H1 (cell line): ENCODE results near the gene GABRG3. TPM values are rescaled to one million over a fixed set of nuclear protein-coding genes. Genes with fewer than 3 reads are reported as not detected.

Source experiments
- CTCF ChIA-PET: fragments of 300-600 bp; sonication (Branson Sonifier 250); formaldehyde crosslinking; loops from one replicate; lab custom pipeline; 2021; ENCODE audit not compliant: partially characterized antibody; lab: Charles Lee
- POLR2A ChIA-PET: fragments of 300-600 bp; sonication (Branson Sonifier 250); formaldehyde crosslinking; loops from one replicate; lab custom pipeline; 2021; ENCODE audit warnings: inconsistent platforms; ENCODE audit not compliant: partially characterized antibody; lab: Charles Lee
- DNase-seq, 2 experiments: peaks; one replicate each; pipeline versions ENCODE4 v3.0.0 to v3.0.0-alpha.2; 2010 to 2022; ENCODE audit warnings: low spot score in 2 of 2, low read depth in 1 of 2, mixed read lengths in 1 of 2
- FAIRE-seq: peaks from 2 replicates; lab custom pipeline; 2011; peaks lifted over from hg19 to GRCh38; lab: Jason Lieb, UNC
- H2AFZ ChIP-seq: 2 replicates; pipeline ENCODE4 v1.8.1; 2012; ENCODE audit warnings: low read length, inconsistent platforms
- H2AK5ac ChIP-seq: 2 replicates; pipeline ENCODE4 v1.6.1; 2013; ENCODE audit warnings: low read depth, low read length
- H2BK120ac ChIP-seq: replicated peaks from 2 replicates; pipeline ENCODE3; 2013; ENCODE audit warnings: low read depth, low read length, inconsistent platforms
- H2BK12ac ChIP-seq: 2 replicates; pipeline ENCODE4 v1.6.1; 2013; ENCODE audit warnings: low read depth, low read length
- H2BK15ac ChIP-seq: 2 replicates; pipeline ENCODE4 v1.6.1; 2013; ENCODE audit warnings: low read length
- H2BK20ac ChIP-seq: 2 replicates; pipeline ENCODE4 v1.6.1; 2013; ENCODE audit warnings: low read length
- H2BK5ac ChIP-seq: 2 replicates; pipeline ENCODE4 v1.6.1; 2013; ENCODE audit warnings: low read depth, low read length
- H3K14ac ChIP-seq: 2 replicates; pipeline ENCODE4 v1.6.1; 2013; ENCODE audit warnings: inconsistent platforms; ENCODE audit not compliant: insufficient read length
- H3K18ac ChIP-seq: 2 replicates; pipeline ENCODE4 v1.6.1; 2013; ENCODE audit warnings: low read length; ENCODE audit errors: extremely low read depth
- H3K23ac ChIP-seq: 2 replicates; pipeline ENCODE4 v1.6.1; 2013; ENCODE audit warnings: inconsistent platforms; ENCODE audit not compliant: insufficient read length
- H3K23me2 ChIP-seq: 2 replicates; pipeline ENCODE4 v1.6.1; 2013; ENCODE audit warnings: low read depth, low read length
- H3K27ac ChIP-seq: 2 replicates; pipeline ENCODE4 v1.6.1; 2011; ENCODE audit warnings: low read depth, low read length, inconsistent platforms
- H3K27me3 ChIP-seq, 4 experiments: replicated peaks in 1 of 4; 1 replicate in 1 of 4; 2 replicates in 3 of 4; pipeline versions ENCODE4 v1.6.1 to v1.8.1; 2011 to 2013; ENCODE audit warnings: low read length in 3 of 4, mild to moderate bottlenecking in 3 of 4, inconsistent platforms in 2 of 4, mixed read lengths in 2 of 4, moderate library complexity in 1 of 4; ENCODE audit not compliant: control insufficient read depth in 3 of 4, insufficient read depth in 3 of 4; ENCODE audit errors: extremely low read depth in 1 of 4
- H3K36me3 ChIP-seq, 4 experiments: 2 replicates each; pipeline versions ENCODE4 v1.6.1 to v1.8.1; 2011 to 2013; ENCODE audit warnings: mild to moderate bottlenecking in 4 of 4, low read length in 3 of 4, moderate library complexity in 2 of 4, control low read depth in 1 of 4, inconsistent platforms in 1 of 4; ENCODE audit not compliant: insufficient read depth in 4 of 4, control insufficient read depth in 2 of 4
- H3K4ac ChIP-seq: replicated peaks from 2 replicates; pipeline ENCODE3; 2013; ENCODE audit warnings: low read length, low read depth, mixed read lengths, inconsistent platforms; ENCODE audit not compliant: insufficient read length
- H3K4me1 ChIP-seq, 4 experiments: replicated peaks in 1 of 4; 1 replicate in 1 of 4; 2 replicates in 3 of 4; pipeline versions ENCODE4 v1.6.1 to v1.8.1; 2011 to 2013; ENCODE audit warnings: low read length in 3 of 4, inconsistent platforms in 2 of 4, mixed read lengths in 1 of 4; ENCODE audit not compliant: insufficient read depth in 4 of 4, control insufficient read depth in 3 of 4
- H3K4me2 ChIP-seq, 2 experiments: 2 replicates each; pipeline versions ENCODE4 v1.6.1 to v1.8.1; 2011 to 2013; ENCODE audit warnings: low read depth in 2 of 2, low read length in 2 of 2, control low read depth in 1 of 2, inconsistent platforms in 1 of 2, mild to moderate bottlenecking in 1 of 2; ENCODE audit not compliant: insufficient read depth in 1 of 2
- H3K4me3 ChIP-seq, 4 experiments: fragments of 200-600, 300-600 bp in 1 of 4; sonication (generic), shearing (Covaris generic), sonication (Bioruptor Twin) in 1 of 4; 2 replicates each; pipeline versions ENCODE4 v1.5.1 to v1.8.1; 2011 to 2016; ENCODE audit warnings: low read length in 4 of 4, low read depth in 3 of 4, control low read depth in 2 of 4, inconsistent platforms in 2 of 4, mild to moderate bottlenecking in 2 of 4, mixed read lengths in 1 of 4, moderate library complexity in 1 of 4; ENCODE audit not compliant: insufficient read depth in 2 of 4; ENCODE audit errors: extremely low read depth in 1 of 4
- H3K56ac ChIP-seq: replicated peaks from 2 replicates; pipeline ENCODE3; 2013; ENCODE audit warnings: low read depth, mild to moderate bottlenecking, mixed read lengths, low read length, inconsistent platforms; ENCODE audit not compliant: insufficient read length
- H3K79me1 ChIP-seq: 2 replicates; pipeline ENCODE4 v1.6.1; 2013; ENCODE audit warnings: low read depth, low read length, control low read depth
- H3K79me2 ChIP-seq, 2 experiments: 2 replicates each; pipeline versions ENCODE4 v1.6.1 to v1.8.1; 2012 to 2013; ENCODE audit warnings: low read length in 2 of 2, mild to moderate bottlenecking in 2 of 2, inconsistent platforms in 1 of 2; ENCODE audit not compliant: insufficient read depth in 2 of 2, control insufficient read depth in 1 of 2
- H3K9ac ChIP-seq, 4 experiments: replicated peaks in 1 of 4; 1 replicate in 1 of 4; 2 replicates in 3 of 4; pipeline versions ENCODE4 v1.6.1 to v1.8.1; 2011 to 2013; ENCODE audit warnings: low read depth in 3 of 4, low read length in 3 of 4, control low read depth in 2 of 4, mild to moderate bottlenecking in 2 of 4, moderate library complexity in 2 of 4, inconsistent platforms in 1 of 4; ENCODE audit errors: extremely low read depth in 1 of 4
- H3K9me3 ChIP-seq, 2 experiments: 2 replicates each; pipeline versions ENCODE4 v1.6.1 to v1.8.1; 2012 to 2013; ENCODE audit warnings: mild to moderate bottlenecking in 2 of 2, moderate library complexity in 2 of 2, control low read depth in 1 of 2, inconsistent platforms in 1 of 2, low read depth in 1 of 2, low read length in 1 of 2, mixed read lengths in 1 of 2; ENCODE audit not compliant: insufficient read depth in 2 of 2
- H4K20me1 ChIP-seq, 2 experiments: replicated peaks in 1 of 2; 2 replicates each; pipeline versions ENCODE3 to v1.8.1; 2011 to 2013; ENCODE audit warnings: inconsistent platforms in 2 of 2, low read length in 2 of 2, mild to moderate bottlenecking in 1 of 2; ENCODE audit not compliant: insufficient read depth in 2 of 2, control insufficient read depth in 1 of 2
- H4K5ac ChIP-seq: 2 replicates; pipeline ENCODE4 v1.6.1; 2013; ENCODE audit warnings: low read length, low read depth, mixed read lengths, inconsistent platforms; ENCODE audit not compliant: insufficient read length
- H4K8ac ChIP-seq: 2 replicates; pipeline ENCODE4 v1.8.0; 2013; ENCODE audit warnings: mild to moderate bottlenecking, moderate library complexity, low read length, inconsistent platforms; ENCODE audit not compliant: insufficient read depth; ENCODE audit errors: extremely low read depth
- H4K91ac ChIP-seq: replicated peaks from 2 replicates; pipeline ENCODE3; 2013; ENCODE audit warnings: low read length, mixed read lengths, inconsistent platforms; ENCODE audit not compliant: insufficient read length
- BRCA1 ChIP-seq: IDR thresholded peaks from 2 replicates; pipeline ENCODE4 v1.6.1; 2012; ENCODE audit warnings: low read depth, low read length, improper control_type of control experiment
- CBX5 ChIP-seq: fragments of 300-800, 300-1000 bp; sonication (generic); IDR thresholded peaks from 2 replicates; pipeline ENCODE4 v1.7.1; 2016; ENCODE audit warnings: antibody characterized with exemption, low read length, low read depth
- JUND ChIP-seq: IDR thresholded peaks from 2 replicates; pipeline ENCODE4 v1.6.1; 2011; ENCODE audit warnings: mild to moderate bottlenecking, improper control_type of control experiment, low read length
- KDM1A ChIP-seq: fragments of 200-600, 300-600 bp; sonication (generic); IDR thresholded peaks from 2 replicates; pipeline ENCODE4 v1.7.1; 2016; ENCODE audit warnings: mild to moderate bottlenecking, low read length, borderline replicate concordance
- RNF2 ChIP-seq: fragments of 200-900, 300-1000 bp; sonication (generic); IDR thresholded peaks from 2 replicates; pipeline ENCODE4 v1.7.1; 2016; ENCODE audit warnings: borderline replicate concordance, low read depth, mild to moderate bottlenecking, antibody characterized with exemption, low read length; ENCODE audit not compliant: poor library complexity, severe bottlenecking; ENCODE audit errors: missing control alignments
- RXRA ChIP-seq: IDR thresholded peaks from 2 replicates; pipeline ENCODE4 v1.6.1; 2011; ENCODE audit warnings: low read depth, mild to moderate bottlenecking, low read length, moderate library complexity; ENCODE audit not compliant: insufficient read depth
- SIN3A ChIP-seq, 2 experiments: IDR thresholded peaks in 1 of 2; conservative IDR thresholded peaks in 1 of 2; 2 replicates each; pipeline ENCODE4 v1.6.1; 2011 to 2012; ENCODE audit warnings: low read length in 2 of 2, improper control_type of control experiment in 1 of 2, low read depth in 1 of 2, mild to moderate bottlenecking in 1 of 2
- SP2 ChIP-seq: IDR thresholded peaks from 2 replicates; pipeline ENCODE4 v1.6.1; 2012; ENCODE audit warnings: mild to moderate bottlenecking, low read length, inconsistent platforms
- SUZ12 ChIP-seq: fragments of 200-600 bp; sonication (generic); IDR thresholded peaks from 2 replicates; pipeline ENCODE4 v1.6.1; 2012; ENCODE audit warnings: mild to moderate bottlenecking, inconsistent platforms, low read length, moderate library complexity, mixed read lengths
- TBP ChIP-seq: IDR thresholded peaks from 2 replicates; pipeline ENCODE4 v1.6.1; 2011; ENCODE audit warnings: low read depth, low read length, improper control_type of control experiment
- WGBS, 2 experiments: shearing (Covaris generic) in 1 of 2; methylation state at CpG; one replicate each; pipeline versions ENCODE4 v1.1.6 to v1.1.7; 2013 to 2015; ENCODE audit warnings: low lambda C conversion rate in 2 of 2, mixed read lengths in 2 of 2, inconsistent platforms in 1 of 2, low coverage in 1 of 2, missing lambda C conversion rate in 1 of 2; ENCODE audit not compliant: insufficient replicate concordance in 2 of 2, insufficient coverage in 1 of 2, insufficient read length in 1 of 2; ENCODE audit errors: extremely low coverage in 1 of 2, missing lambda C conversion rate in 1 of 2; 5-methylcytosine and 5-hydroxymethylcytosine counted together
- polyA plus RNA-seq, 7 experiments: library from polyadenylated mRNA; depleted of rRNA in 3 of 7; stranded (reverse) in 5 of 7; unstranded in 2 of 7; fragments of >200 nt in 5 of 7; fragments of 200-250 nt in 2 of 7; gene quantifications; 1 replicate in 5 of 7; 2 replicates in 1 of 7; 4 replicates in 1 of 7; pipeline versions ENCODE4 v1.2.1 to v1.2.3, GENCODE V29; 2011 to 2013; ENCODE audit warnings: missing spikeins in 2 of 7, mixed read lengths in 2 of 7
- total RNA-seq: library from RNA; stranded (reverse); fragmentation: NEBNext Ultra II Directional; extraction: Animal tissue kit (Norgen Biotek cat#: 25700); gene quantifications from 2 replicates; pipeline ENCODE4 v1.2.1, GENCODE V29; 2021

The GABRG3 gene
- total and polyA plus RNA-seq, 2 of the 8 experiments (the other 6 are each of a cell fraction or from before 2014, with no cell fraction given), result 0.17 to 0.80 TPM

- H2AFZ ChIP-seq, result no peak overlapping the region
- H2BK12ac ChIP-seq, result no peak overlapping the region
- 0 out of 7 replicates have a peak, but pooled peaks cover 0 to 2% (median 0%) of the 10 kb centered on the region in 4 experiments for H3K4me1 ChIP-seq
- no peaks in the 10 kb centered on the region for H3K27me3 ChIP-seq
- H3K56ac ChIP-seq, result no peak overlapping the region
- H4K8ac ChIP-seq, result no peak overlapping the region
- H3K9ac ChIP-seq, result no peak overlapping the region
- no peaks in the 10 kb centered on the region for H3K9me3 ChIP-seq
- H4K5ac ChIP-seq, result no peak overlapping the region
- no peak for TF ChIP-seq RXRA
- TF ChIP-seq SUZ12, result no peak
- TF ChIP-seq JUND, result no peak
- TF ChIP-seq SIN3A (conservative IDR thresholded peaks at IDR 0.05 in 1 of 2, IDR thresholded peaks at IDR 0.05 in 1 of 2; ENCODE audit: low read depth in 1 of 2, low read length in 2 of 2), result no peak
- no peak for TF ChIP-seq CBX5
- no peak for TF ChIP-seq BRCA1
- TF ChIP-seq KDM1A, result no peak
- TF ChIP-seq TBP, result no peak
- TF ChIP-seq RNF2, result no peak
- no peak for TF ChIP-seq SP2
- H3K4me3 ChIP-seq, result no peak overlapping the region
- H3K23ac ChIP-seq, result no peak overlapping the region
- H3K23me2 ChIP-seq, result peaks cover 5% of the 10 kb centered on the region; the same call in 1 of the 2 replicates
- WGBS, 2 experiments, result 94% methylated on average over 6 of the region's 6 CpGs; no CpG with 5 or more reads in 1 of the 2 experiments
- no peak overlapping the region for H4K91ac ChIP-seq
- FAIRE-seq (no peak), DNase-seq (no peak)
- H2BK5ac ChIP-seq, result no peak overlapping the region
- no peak overlapping the region for H3K18ac ChIP-seq
- no peak overlapping the region for H3K4ac ChIP-seq
- POLR2A ChIA-PET, result no interaction called here
- no peak overlapping the region for H3K14ac ChIP-seq
- no peak overlapping the region for H3K27ac ChIP-seq
- no peak overlapping the region for H3K4me2 ChIP-seq
- no peaks in the 10 kb centered on the region for H3K79me1 ChIP-seq
- no peak overlapping the region for H2BK15ac ChIP-seq
- CTCF ChIA-PET, result interaction anchor here (0.6 to 1.9 kb wide), 5 partner anchors 11 to 101 kb away, joined by 3 to 4 read pairs (median 3); no protein-coding TSS in a partner anchor
- H3K79me2 ChIP-seq, result no peaks in the 10 kb centered on the region
- no peaks in the 10 kb centered on the region for H3K36me3 ChIP-seq
- H2AK5ac ChIP-seq, result no peak overlapping the region
- no peak overlapping the region for H2BK120ac ChIP-seq
- H4K20me1 ChIP-seq, result peaks cover 0 to 2% of the 10 kb centered on the region in 2 experiments
- H2BK20ac ChIP-seq, result no peak overlapping the region
Observed at GRCh38 chr15:27457766-27458165, 486.8 kb downstream of the GABRG3 start.
